Vagina (tissue), 2 donors: ENCODE data around the gene PACS1.

Experiments
- POLR2A ChIP-seq, 2 donors: fragments of 450-650 bp; IDR thresholded peaks; one replicate each; pipeline ENCODE4 v1.6.1; 2017; ENCODE audit warnings: antibody characterized with exemption in 2 of 2, mild to moderate bottlenecking in 2 of 2, moderate library complexity in 2 of 2
- POLR2AphosphoS5 ChIP-seq, 2 donors: sonication (generic); formaldehyde crosslinking; IDR thresholded peaks; one replicate each; pipeline ENCODE4 v1.9.0; 2017; ENCODE audit warnings: antibody characterized with exemption in 2 of 2, mild to moderate bottlenecking in 2 of 2, low read depth in 1 of 2; ENCODE audit not compliant: insufficient read depth in 1 of 2
- TF ChIP-seq, protein P1 (sequence below), 3 experiments: fragments of 450-650 bp in 2 of 3; fragments of 200-600 bp in 1 of 3; sonication (generic) in 1 of 3; IDR thresholded peaks; one replicate each; pipeline ENCODE4 v1.5.1; 2017 to 2019; ENCODE audit warnings: antibody characterized with exemption in 3 of 3, mild to moderate bottlenecking in 2 of 3, moderate library complexity in 2 of 3

DNA sequence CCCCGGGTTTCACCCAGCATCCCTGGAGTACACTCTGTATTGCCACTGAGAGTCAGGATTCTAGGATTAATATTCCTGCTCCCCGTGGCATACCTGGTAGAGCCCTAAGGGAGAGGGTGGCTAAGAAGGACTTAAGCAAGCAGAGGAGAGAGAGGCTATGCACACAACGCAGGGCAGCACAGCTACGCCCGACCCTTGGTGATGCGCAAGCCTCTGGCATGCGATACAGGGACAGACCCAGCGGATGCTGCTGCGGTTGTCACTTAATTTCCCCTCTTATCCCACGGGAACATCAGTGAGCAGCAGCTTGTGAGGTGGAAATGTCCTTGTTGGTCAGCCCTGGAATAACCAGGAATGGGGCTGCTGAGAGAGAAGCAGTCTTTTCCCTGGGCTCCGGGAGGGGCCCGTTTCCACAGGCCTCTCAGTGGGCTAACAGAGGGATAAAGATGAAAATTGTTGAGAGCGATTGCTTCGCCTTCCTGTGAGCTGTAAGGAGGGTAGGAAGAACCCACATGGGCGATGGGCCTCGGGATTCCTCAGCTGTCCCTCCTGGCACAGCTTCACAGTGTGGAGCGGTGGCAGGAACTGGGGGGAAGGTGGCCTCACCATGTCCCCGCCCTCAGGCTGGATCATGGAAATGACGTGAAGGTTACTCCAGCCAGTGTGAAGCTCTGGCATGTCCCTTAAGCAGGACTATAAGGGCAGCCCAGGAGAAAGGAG, 149.9 kb downstream of the PACS1 start:
- TF ChIP-seq, protein P1, sequence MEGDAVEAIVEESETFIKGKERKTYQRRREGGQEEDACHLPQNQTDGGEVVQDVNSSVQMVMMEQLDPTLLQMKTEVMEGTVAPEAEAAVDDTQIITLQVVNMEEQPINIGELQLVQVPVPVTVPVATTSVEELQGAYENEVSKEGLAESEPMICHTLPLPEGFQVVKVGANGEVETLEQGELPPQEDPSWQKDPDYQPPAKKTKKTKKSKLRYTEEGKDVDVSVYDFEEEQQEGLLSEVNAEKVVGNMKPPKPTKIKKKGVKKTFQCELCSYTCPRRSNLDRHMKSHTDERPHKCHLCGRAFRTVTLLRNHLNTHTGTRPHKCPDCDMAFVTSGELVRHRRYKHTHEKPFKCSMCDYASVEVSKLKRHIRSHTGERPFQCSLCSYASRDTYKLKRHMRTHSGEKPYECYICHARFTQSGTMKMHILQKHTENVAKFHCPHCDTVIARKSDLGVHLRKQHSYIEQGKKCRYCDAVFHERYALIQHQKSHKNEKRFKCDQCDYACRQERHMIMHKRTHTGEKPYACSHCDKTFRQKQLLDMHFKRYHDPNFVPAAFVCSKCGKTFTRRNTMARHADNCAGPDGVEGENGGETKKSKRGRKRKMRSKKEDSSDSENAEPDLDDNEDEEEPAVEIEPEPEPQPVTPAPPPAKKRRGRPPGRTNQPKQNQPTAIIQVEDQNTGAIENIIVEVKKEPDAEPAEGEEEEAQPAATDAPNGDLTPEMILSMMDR (IDR thresholded peaks at IDR 0.05) = no peak
- TF ChIP-seq POLR2AphosphoS5 (IDR thresholded peaks at IDR 0.05; ENCODE audit: insufficient read depth in 1 of 2, low read depth in 1 of 2) (no peak), POLR2A (IDR thresholded peaks at IDR 0.05) (no peak)
